Ishikawa (cell line): ENCODE measurements around the gene PTPRM.

Source experiments
- RAD21 ChIP-seq: IDR thresholded peaks from 2 replicates; pipeline ENCODE4 v1.6.1; 2012; ENCODE audit warnings: low read depth
- REST ChIP-seq: IDR thresholded peaks from 2 replicates; pipeline ENCODE4 v1.6.1; 2012; ENCODE audit warnings: low read depth, mild to moderate bottlenecking
- YY1 ChIP-seq: IDR thresholded peaks from 2 replicates; pipeline ENCODE4 v1.6.1; 2012; ENCODE audit warnings: low read depth
- TF ChIP-seq, protein P1 (sequence below): IDR thresholded peaks from 2 replicates; pipeline ENCODE4 v1.6.1; 2012

DNA sequence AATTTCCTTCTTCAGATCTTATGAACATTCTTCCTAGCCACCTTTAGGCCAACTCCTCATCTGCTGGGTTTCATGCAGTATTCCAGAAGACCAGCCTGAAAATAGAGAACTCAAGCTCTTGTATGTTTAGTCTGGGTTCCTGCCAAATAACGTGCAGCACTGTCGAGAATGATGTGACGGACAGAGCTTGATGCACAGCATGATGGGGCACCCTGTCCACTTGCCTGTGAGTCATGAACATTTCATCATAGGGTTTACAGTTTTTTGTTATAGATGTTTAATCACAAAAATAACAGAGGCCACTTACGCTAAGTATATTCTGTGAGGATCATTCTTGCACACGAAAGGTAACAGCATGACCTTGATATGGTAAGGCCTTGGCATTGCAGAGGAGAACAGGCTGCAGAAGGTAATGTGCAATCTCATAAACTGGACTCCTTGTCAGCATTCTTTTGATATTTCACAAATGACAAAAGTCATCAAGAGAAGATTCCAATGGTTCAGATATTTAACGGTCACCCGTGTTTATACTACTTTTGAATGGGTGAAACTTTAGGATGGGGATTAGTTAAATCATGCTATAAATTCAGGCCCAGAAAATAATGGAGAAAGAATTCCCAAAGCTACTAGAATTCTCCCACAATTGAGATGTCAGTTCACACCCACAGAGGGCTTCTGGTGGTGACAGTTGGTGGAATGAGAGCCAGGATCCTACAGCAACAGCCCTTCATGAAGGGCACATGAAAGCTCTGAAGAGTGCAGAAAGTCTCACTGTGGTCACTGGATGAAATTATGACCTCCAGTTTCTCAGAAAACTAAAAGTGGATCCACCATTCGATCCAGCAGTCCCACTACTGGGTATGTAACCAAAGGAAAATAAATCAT lies 646.0 kb downstream of the PTPRM start:
- no peak for TF ChIP-seq YY1
- TF ChIP-seq RAD21: no peak
- TF ChIP-seq, protein P1, sequence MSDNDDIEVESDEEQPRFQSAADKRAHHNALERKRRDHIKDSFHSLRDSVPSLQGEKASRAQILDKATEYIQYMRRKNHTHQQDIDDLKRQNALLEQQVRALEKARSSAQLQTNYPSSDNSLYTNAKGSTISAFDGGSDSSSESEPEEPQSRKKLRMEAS: no peak
- TF ChIP-seq REST: no peak
